Measurements from ENCODE around the gene ISG15. TPM values are rescaled to one million over a fixed set of nuclear protein-coding genes. Genes with fewer than 3 reads are reported as not detected.
A peak's percentile ranks its signal among the peaks of the same experiment; 100 is the strongest.

The ISG15 gene
- total RNA-seq, 1 experiment from 2014 or later: 140 TPM

DNA sequence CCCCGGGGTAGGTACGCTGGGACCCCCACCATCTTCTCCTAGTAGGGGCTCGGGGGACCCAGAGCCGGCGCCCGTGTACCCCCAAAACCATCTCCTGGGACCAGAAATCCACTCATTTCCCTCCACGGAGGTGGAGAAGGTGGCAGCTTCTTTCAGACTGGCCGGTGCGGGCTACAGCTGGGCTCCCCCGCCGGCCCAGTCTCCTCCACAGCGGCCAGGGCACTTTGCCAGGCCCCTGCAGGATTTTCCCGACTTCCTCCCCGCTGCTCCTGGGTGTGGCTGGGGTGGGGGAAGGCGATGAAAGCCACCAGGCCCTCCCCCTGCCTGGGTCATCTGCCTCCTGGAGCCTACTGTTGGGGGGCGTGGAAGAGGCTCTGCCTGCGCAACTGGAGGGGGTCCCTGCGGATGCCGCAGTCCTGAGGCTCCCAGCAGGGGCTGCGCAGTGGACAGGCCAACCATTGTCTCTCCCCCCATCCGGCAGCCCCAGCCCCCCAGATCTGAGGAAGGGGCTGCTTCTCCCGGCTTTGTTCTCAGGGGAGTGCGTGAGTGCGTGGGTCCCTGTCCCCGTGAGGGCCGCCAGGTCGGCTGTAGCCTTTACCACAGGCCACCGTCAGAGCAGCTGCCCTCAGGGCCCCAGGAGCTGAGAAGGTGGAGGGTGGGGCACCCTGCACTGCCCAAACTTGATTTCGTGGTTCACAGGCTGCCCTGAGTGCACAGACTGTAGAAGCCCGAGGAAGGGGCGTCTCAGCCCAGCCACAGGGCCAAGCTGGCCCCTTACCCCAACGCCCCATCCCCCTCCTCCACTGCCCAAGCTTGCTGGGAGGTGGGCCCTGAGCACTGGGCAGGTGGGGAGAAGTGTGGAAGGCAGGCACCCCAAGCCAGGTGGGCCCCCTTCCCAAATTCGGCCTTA, 8.0 kb downstream of the ISG15 start:
- TSS peak; percentile 41 for BruUV-seq (replicated peaks)
- ChIA-PET RAD21 (ENCODE audit: low non-redundant PET in 1 of 2, low total read pairs in 2 of 2, uncharacterized antibody in 2 of 2, unreplicated experiment in 2 of 2) (no interaction called here), CTCF (no interaction called here), POLR2A (interaction anchor here (1.0 to 1.1 kb wide), 2 partner anchors 38 to 41 kb away, joined by 3 read pairs; no protein-coding TSS in a partner anchor)
- Histone ChIP-seq H3K27ac (ENCODE audit: low read depth, low read length) (peak overlapping the region; percentile 87), H3K79me2 (ENCODE audit: insufficient read depth, low read length) (peaks cover 56% of the 10 kb centered on the region), H3K36me3 (ENCODE audit: control insufficient read depth in 1 of 2, insufficient read depth in 2 of 2, low read length in 2 of 2) (peaks cover 0 to 15% of the 10 kb centered on the region in 2 experiments; a peak in 2 of 4 replicates), H2AFZ (ENCODE audit: low read depth, low read length, poor library complexity, severe bottlenecking) (no peak overlapping the region), H3K4me1 (ENCODE audit: control insufficient read depth in 1 of 2, insufficient read depth in 2 of 2, low read length in 2 of 2) (peaks cover 42 to 71% of the 10 kb centered on the region in 2 experiments), H3K4me2 (ENCODE audit: low read length) (peak overlapping the region; percentile 98), H3K4me3 (replicated peaks in 1 of 2; ENCODE audit: low read depth in 1 of 2, low read length in 2 of 2) (peak overlapping the region; percentile 73 to 79), H3K9me3 (ENCODE audit: control insufficient read depth in 1 of 2, insufficient read depth in 1 of 2, low read depth in 1 of 2, low read length in 2 of 2) (no peaks in the 10 kb centered on the region), H4K20me1 (ENCODE audit: insufficient read depth) (no peaks in the 10 kb centered on the region), H3K27me3 (ENCODE audit: insufficient read depth, low read length) (no peaks in the 10 kb centered on the region), H3K9ac (ENCODE audit: low read length) (peak overlapping the region; percentile 90), H3K9me2 (ENCODE audit: insufficient read depth) (no peaks in the 10 kb centered on the region)
- no peak for DNase-seq (ENCODE audit: low read depth, low spot score)
- intact Hi-C loops (cut with micrococcal nuclease): no loop called here
- TF ChIP-seq SIN3A (IDR thresholded peaks at IDR 0.05; ENCODE audit: low read depth) (no peak), YY1 (IDR thresholded peaks at IDR 0.05; ENCODE audit: extremely low read depth, insufficient replicate concordance, low read depth, low read length) (peak; percentile 10), SP1 (IDR thresholded peaks at IDR 0.05; ENCODE audit: low read depth) (no peak), EZH2phosphoT487 (IDR thresholded peaks at IDR 0.05; ENCODE audit: borderline replicate concordance) (no peak), TCF7L2 (IDR thresholded peaks at IDR 0.05; ENCODE audit: borderline replicate concordance, extremely low read depth, insufficient read depth, insufficient read length) (peak; percentile 68), POLR2AphosphoS5 (IDR thresholded peaks at IDR 0.05; ENCODE audit: low read depth, low read length) (peak; percentile 48), SRF (IDR thresholded peaks at IDR 0.05; ENCODE audit: low read depth) (no peak)
- ATAC-seq: peak; percentile 16

DNA sequence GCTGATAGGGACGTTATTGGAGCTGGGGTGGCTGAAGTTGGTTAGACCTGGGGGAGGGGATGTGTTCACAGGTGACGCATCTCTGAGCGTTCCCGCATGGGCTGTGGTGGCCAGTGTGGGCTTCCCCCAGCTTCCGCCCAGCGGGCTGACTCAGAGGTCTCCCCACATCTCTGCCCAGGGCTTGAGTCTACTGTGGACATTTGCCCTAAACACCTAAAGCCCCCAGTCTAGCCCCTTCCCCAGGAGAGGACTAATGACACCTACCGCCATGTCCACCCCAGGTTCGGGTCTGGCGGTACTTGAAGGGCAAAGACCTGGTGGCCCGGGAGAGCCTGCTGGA, 8.6 kb downstream of the ISG15 start:
- no TSS peak for BruUV-seq (replicated peaks)
- Histone ChIP-seq H3K79me2 (ENCODE audit: insufficient read depth, low read length) (peaks cover 62% of the 10 kb centered on the region), H3K4me3 (replicated peaks in 1 of 2; ENCODE audit: low read depth in 1 of 2, low read length in 2 of 2) (peak overlapping the region; percentile 73 to 79), H3K9me2 (ENCODE audit: insufficient read depth) (no peaks in the 10 kb centered on the region), H3K4me1 (ENCODE audit: control insufficient read depth in 1 of 2, insufficient read depth in 2 of 2, low read length in 2 of 2) (peaks cover 38 to 65% of the 10 kb centered on the region in 2 experiments), H3K27me3 (ENCODE audit: insufficient read depth, low read length) (no peaks in the 10 kb centered on the region), H3K9me3 (ENCODE audit: control insufficient read depth in 1 of 2, insufficient read depth in 1 of 2, low read depth in 1 of 2, low read length in 2 of 2) (no peaks in the 10 kb centered on the region), H3K36me3 (ENCODE audit: control insufficient read depth in 1 of 2, insufficient read depth in 2 of 2, low read length in 2 of 2) (peaks cover 0 to 15% of the 10 kb centered on the region in 2 experiments; a peak in 2 of 4 replicates), H3K4me2 (ENCODE audit: low read length) (peak overlapping the region; percentile 98), H3K9ac (ENCODE audit: low read length) (peak overlapping the region; percentile 90), H2AFZ (ENCODE audit: low read depth, low read length, poor library complexity, severe bottlenecking) (no peak overlapping the region), H3K27ac (ENCODE audit: low read depth, low read length) (peak overlapping the region; percentile 87; the same call in 1 of the 2 replicates), H4K20me1 (ENCODE audit: insufficient read depth) (no peaks in the 10 kb centered on the region)
- no peak for ATAC-seq
- POLR2A ChIA-PET: interaction anchor here (0.6 to 1.6 kb wide), 3 partner anchors 15 to 66 kb away, joined by 3 read pairs; no protein-coding TSS in a partner anchor
- DNase-seq (ENCODE audit: low read depth, low spot score): no peak
- intact Hi-C loops (cut with micrococcal nuclease): no loop called here
- RAD21 ChIA-PET (ENCODE audit: low non-redundant PET in 1 of 2, low total read pairs in 2 of 2, uncharacterized antibody in 2 of 2, unreplicated experiment in 2 of 2): no interaction called here
- CTCF ChIA-PET: no interaction called here
- TF ChIP-seq ZNF274 (IDR thresholded peaks at IDR 0.05; ENCODE audit: low read depth, low read length) (no peak), CEBPB (IDR thresholded peaks at IDR 0.05; ENCODE audit: low read depth) (no peak), SIN3A (IDR thresholded peaks at IDR 0.05; ENCODE audit: low read depth) (no peak), SP1 (IDR thresholded peaks at IDR 0.05; ENCODE audit: low read depth) (no peak), ZFX (IDR thresholded peaks at IDR 0.05) (no peak), EZH2 (IDR thresholded peaks at IDR 0.05) (no peak)
- TF ChIP-seq, protein P1, sequence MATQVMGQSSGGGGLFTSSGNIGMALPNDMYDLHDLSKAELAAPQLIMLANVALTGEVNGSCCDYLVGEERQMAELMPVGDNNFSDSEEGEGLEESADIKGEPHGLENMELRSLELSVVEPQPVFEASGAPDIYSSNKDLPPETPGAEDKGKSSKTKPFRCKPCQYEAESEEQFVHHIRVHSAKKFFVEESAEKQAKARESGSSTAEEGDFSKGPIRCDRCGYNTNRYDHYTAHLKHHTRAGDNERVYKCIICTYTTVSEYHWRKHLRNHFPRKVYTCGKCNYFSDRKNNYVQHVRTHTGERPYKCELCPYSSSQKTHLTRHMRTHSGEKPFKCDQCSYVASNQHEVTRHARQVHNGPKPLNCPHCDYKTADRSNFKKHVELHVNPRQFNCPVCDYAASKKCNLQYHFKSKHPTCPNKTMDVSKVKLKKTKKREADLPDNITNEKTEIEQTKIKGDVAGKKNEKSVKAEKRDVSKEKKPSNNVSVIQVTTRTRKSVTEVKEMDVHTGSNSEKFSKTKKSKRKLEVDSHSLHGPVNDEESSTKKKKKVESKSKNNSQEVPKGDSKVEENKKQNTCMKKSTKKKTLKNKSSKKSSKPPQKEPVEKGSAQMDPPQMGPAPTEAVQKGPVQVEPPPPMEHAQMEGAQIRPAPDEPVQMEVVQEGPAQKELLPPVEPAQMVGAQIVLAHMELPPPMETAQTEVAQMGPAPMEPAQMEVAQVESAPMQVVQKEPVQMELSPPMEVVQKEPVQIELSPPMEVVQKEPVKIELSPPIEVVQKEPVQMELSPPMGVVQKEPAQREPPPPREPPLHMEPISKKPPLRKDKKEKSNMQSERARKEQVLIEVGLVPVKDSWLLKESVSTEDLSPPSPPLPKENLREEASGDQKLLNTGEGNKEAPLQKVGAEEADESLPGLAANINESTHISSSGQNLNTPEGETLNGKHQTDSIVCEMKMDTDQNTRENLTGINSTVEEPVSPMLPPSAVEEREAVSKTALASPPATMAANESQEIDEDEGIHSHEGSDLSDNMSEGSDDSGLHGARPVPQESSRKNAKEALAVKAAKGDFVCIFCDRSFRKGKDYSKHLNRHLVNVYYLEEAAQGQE (IDR thresholded peaks at IDR 0.05; ENCODE audit: low read depth): no peak
- TF ChIP-seq, protein P2, sequence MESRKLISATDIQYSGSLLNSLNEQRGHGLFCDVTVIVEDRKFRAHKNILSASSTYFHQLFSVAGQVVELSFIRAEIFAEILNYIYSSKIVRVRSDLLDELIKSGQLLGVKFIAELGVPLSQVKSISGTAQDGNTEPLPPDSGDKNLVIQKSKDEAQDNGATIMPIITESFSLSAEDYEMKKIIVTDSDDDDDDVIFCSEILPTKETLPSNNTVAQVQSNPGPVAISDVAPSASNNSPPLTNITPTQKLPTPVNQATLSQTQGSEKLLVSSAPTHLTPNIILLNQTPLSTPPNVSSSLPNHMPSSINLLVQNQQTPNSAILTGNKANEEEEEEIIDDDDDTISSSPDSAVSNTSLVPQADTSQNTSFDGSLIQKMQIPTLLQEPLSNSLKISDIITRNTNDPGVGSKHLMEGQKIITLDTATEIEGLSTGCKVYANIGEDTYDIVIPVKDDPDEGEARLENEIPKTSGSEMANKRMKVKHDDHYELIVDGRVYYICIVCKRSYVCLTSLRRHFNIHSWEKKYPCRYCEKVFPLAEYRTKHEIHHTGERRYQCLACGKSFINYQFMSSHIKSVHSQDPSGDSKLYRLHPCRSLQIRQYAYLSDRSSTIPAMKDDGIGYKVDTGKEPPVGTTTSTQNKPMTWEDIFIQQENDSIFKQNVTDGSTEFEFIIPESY (IDR thresholded peaks at IDR 0.05; ENCODE audit: extremely low read depth, insufficient replicate concordance, low read length): no peak
